GM23248 (cell line): ENCODE measurements around the gene GNG2. TPM values are rescaled to one million over a fixed set of nuclear protein-coding genes. Genes with fewer than 3 reads are reported as not detected.

Source experiments
- DNase-seq: peaks from one replicate; pipeline ENCODE4 v3.0.0-alpha.2; 2015
- H2AFZ ChIP-seq: fragments of 200-600 bp; sonication (generic); 2 replicates; pipeline ENCODE4 v1.6.1; 2016; ENCODE audit warnings: antibody characterized with exemption
- H3F3A ChIP-seq: fragments of 200-600 bp; sonication (generic); 2 replicates; pipeline ENCODE4 v1.6.1; 2016; ENCODE audit warnings: mild to moderate bottlenecking, antibody characterized with exemption, mixed run types; ENCODE audit not compliant: insufficient read depth
- H3K27ac ChIP-seq: fragments of 200-600 bp; sonication (generic); 2 replicates; pipeline ENCODE4 v1.5.1; 2016; ENCODE audit warnings: mild to moderate bottlenecking
- H3K27me3 ChIP-seq: fragments of 200-600 bp; sonication (generic); replicated peaks from 2 replicates; pipeline ENCODE4 v1.6.1; 2016; ENCODE audit warnings: mild to moderate bottlenecking; ENCODE audit not compliant: insufficient read depth
- H3K36me3 ChIP-seq: fragments of 200-600 bp; sonication (generic); 2 replicates; pipeline ENCODE4 v1.6.1; 2016; ENCODE audit warnings: low read depth, mild to moderate bottlenecking
- H3K4me1 ChIP-seq: fragments of 200-600 bp; sonication (generic); 2 replicates; pipeline ENCODE4 v1.6.1; 2016; ENCODE audit warnings: mild to moderate bottlenecking; ENCODE audit not compliant: insufficient read depth
- H3K4me2 ChIP-seq: fragments of 200-600 bp; sonication (generic); one replicate; pipeline ENCODE4 v1.6.1; 2016; ENCODE audit warnings: mild to moderate bottlenecking; ENCODE audit not compliant: unreplicated experiment
- H3K4me3 ChIP-seq: fragments of 200-600 bp; sonication (generic); 2 replicates; pipeline ENCODE4 v1.5.1; 2016; ENCODE audit warnings: mild to moderate bottlenecking
- H3K79me2 ChIP-seq: fragments of 200-600 bp; sonication (generic); 2 replicates; pipeline ENCODE4 v1.6.1; 2016; ENCODE audit warnings: mild to moderate bottlenecking; ENCODE audit not compliant: insufficient read depth
- H3K9ac ChIP-seq: fragments of 200-600 bp; sonication (generic); 2 replicates; pipeline ENCODE4 v1.6.1; 2016; ENCODE audit warnings: mild to moderate bottlenecking
- H3K9me2 ChIP-seq: fragments of 200-600 bp; sonication (generic); 2 replicates; pipeline ENCODE4 v1.6.1; 2016; ENCODE audit warnings: mixed run types, mild to moderate bottlenecking, moderate library complexity; ENCODE audit not compliant: insufficient read depth
- H3K9me3 ChIP-seq: fragments of 200-600 bp; sonication (generic); one replicate; pipeline ENCODE4 v1.6.1; 2017; ENCODE audit warnings: low read depth
- H4K20me1 ChIP-seq: fragments of 200-600 bp; sonication (generic); 2 replicates; pipeline ENCODE4 v1.6.0; 2016; ENCODE audit not compliant: insufficient read depth
- EZH2 ChIP-seq: fragments of 200-600 bp; sonication (generic); IDR thresholded peaks from 2 replicates; pipeline ENCODE4 v1.6.1; 2018; ENCODE audit warnings: antibody characterized with exemption, mild to moderate bottlenecking; ENCODE audit not compliant: insufficient read depth, poor library complexity, severe bottlenecking
- EZH2phosphoT487 ChIP-seq: fragments of 200-600 bp; sonication (generic); IDR thresholded peaks from 2 replicates; pipeline ENCODE4 v1.6.1; 2018; ENCODE audit warnings: antibody characterized with exemption, moderate library complexity, mild to moderate bottlenecking, low read depth; ENCODE audit not compliant: insufficient read depth
- WGBS, 2 experiments: methylation state at CpG; one replicate each; pipeline ENCODE4 v1.1.6; 2015 to 2017; ENCODE audit warnings: low lambda C conversion rate in 2 of 2, low coverage in 1 of 2; ENCODE audit errors: missing lambda C conversion rate in 2 of 2; 5-methylcytosine and 5-hydroxymethylcytosine counted together
- in situ Hi-C: fragments of 300-500 bp; cut with MboI; formaldehyde crosslinking; loops from 2 replicates; pipeline ENCODE4 v1.15.0; 2020
- polyA plus RNA-seq: library from polyadenylated mRNA; unstranded; fragments of >200 nt; fragmentation: Nextera tagmentation; extraction: Ambion mirVana; gene quantifications from 2 replicates; pipeline ENCODE4 v1.2.1, GENCODE V29; 2016
- total RNA-seq: library from RNA; depleted of rRNA; stranded (reverse); fragments of >200 nt; shearing (Covaris generic); gene quantifications from 2 replicates; pipeline ENCODE4 v1.2.3, GENCODE V29; 2014

Gene GNG2
- total and polyA plus RNA-seq, 2 experiments from 2014 or later, result 13.8 to 16.5 TPM

DNA sequence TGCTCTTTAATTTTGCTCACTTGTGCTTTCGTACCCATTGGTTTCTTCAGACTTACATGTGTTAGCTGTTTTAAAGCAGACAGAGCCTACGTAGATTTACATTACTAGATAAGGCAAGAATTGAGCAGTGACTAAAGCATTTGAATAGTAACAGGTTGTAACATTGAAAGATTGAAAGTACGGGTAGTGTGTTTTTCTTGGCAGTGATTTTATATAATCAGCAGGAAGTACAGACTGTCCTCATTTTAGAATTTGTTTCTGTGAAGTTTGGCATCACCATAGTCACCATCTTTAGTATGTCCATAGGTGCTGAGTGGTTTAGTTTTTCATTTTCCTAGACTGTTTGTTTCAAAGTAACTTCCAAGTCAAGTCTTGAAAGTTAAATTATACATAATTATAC, 142.9 kb downstream of the GNG2 start:
- Histone ChIP-seq H3K4me3 (no peak overlapping the region), H3K36me3 (peaks cover 77% of the 10 kb centered on the region), H3F3A (peaks cover 44% of the 10 kb centered on the region), H3K9me3 (no peaks in the 10 kb centered on the region), H3K27ac (no peak overlapping the region), H2AFZ (no peak overlapping the region), H3K4me1 (peaks cover 24% of the 10 kb centered on the region), H3K9ac (no peak overlapping the region), H3K4me2 (no peak overlapping the region), H4K20me1 (no peaks in the 10 kb centered on the region), H3K27me3 (no peaks in the 10 kb centered on the region), H3K9me2 (no peaks in the 10 kb centered on the region), H3K79me2 (peaks cover 6% of the 10 kb centered on the region)
- in situ Hi-C loops, result loop anchor here (10.0 kb wide), 1 partner anchor 271 kb away; no protein-coding TSS in a partner anchor
- TF ChIP-seq EZH2phosphoT487 (no peak), EZH2 (no peak)
- 72 to 86% methylated on average over 3 of the region's 3 CpGs for WGBS, 2 experiments
- no peak for DNase-seq

DNA sequence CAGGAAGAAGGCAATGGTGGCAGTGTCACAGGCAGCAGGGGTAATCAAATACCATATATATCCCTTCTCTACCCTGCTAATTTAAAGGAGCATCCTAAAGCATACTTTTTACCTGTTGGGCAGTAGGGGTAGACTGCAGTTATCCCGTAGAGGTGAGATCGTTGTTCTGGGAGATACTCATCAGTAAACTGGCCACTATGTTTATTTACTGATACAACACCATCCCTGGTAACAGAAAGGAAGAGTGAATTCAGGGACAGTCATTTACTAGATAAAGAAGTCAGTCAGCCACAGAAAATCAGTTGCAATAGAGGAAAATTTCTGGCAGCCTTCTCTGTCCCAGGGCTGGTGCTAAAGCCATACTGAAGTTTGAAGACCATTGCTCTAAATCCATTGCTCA, 145.2 kb downstream of the GNG2 start:
- no peaks in the 10 kb centered on the region for H3K27me3 ChIP-seq
- no peak overlapping the region for H3K4me2 ChIP-seq
- H3K4me3 ChIP-seq, result no peak overlapping the region
- WGBS, 2 experiments, result 77 to 79% methylated on average over 2 of the region's 2 CpGs
- in situ Hi-C loops, result loop anchor here (10.0 kb wide), 1 partner anchor 269 kb away; no protein-coding TSS in a partner anchor
- DNase-seq, result no peak
- H3K27ac ChIP-seq, result no peak overlapping the region
- TF ChIP-seq EZH2 (no peak), EZH2phosphoT487 (no peak)
- H3F3A ChIP-seq, result peaks cover 21% of the 10 kb centered on the region
- no peaks in the 10 kb centered on the region for H3K9me3 ChIP-seq
- peaks cover 95% of the 10 kb centered on the region for H3K36me3 ChIP-seq
- H3K79me2 ChIP-seq, result peaks cover 4% of the 10 kb centered on the region; the same call in 1 of the 2 replicates
- peaks cover under 1% of the 10 kb centered on the region; the same call in 1 of the 2 replicates for H3K4me1 ChIP-seq
- H3K9me2 ChIP-seq, result no peaks in the 10 kb centered on the region
- no peak overlapping the region for H2AFZ ChIP-seq
- no peaks in the 10 kb centered on the region for H4K20me1 ChIP-seq
- H3K9ac ChIP-seq, result no peak overlapping the region

DNA sequence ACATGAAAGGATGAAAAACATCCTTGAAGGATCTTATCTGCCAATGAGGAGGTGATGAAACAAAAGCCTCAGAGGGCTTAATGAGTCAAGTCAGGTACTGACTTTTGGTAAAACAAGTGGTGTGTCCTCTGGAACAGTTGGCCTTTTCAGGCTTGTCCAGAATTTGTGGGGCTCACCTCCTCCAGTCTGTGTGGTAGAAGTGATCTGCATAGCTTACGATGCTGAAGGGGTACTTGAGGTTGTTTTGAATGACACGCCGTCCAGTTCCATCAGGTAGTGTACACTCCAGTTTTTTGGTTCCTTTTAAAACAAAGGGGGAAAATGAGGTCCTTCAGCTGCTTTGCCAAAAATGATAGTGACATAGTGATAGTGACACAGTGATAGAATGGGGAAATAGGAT, 145.9 kb downstream of the GNG2 start:
- no peak for DNase-seq
- WGBS, 2 experiments, result 95 to 100% methylated on average over 3 of the region's 3 CpGs
- in situ Hi-C loops, result loop anchor here (10.0 kb wide), 1 partner anchor 268 kb away; no protein-coding TSS in a partner anchor
- Histone ChIP-seq H3K9ac (no peak overlapping the region), H3K36me3 (peaks cover 95% of the 10 kb centered on the region), H3K9me3 (no peaks in the 10 kb centered on the region), H3K4me1 (no peaks in the 10 kb centered on the region), H3K79me2 (peaks cover under 1% of the 10 kb centered on the region; the same call in 1 of the 2 replicates), H3K4me2 (no peak overlapping the region), H3F3A (peaks cover 15% of the 10 kb centered on the region), H3K27ac (no peak overlapping the region), H3K9me2 (no peaks in the 10 kb centered on the region), H4K20me1 (no peaks in the 10 kb centered on the region), H3K4me3 (no peak overlapping the region), H3K27me3 (no peaks in the 10 kb centered on the region), H2AFZ (no peak overlapping the region)
- TF ChIP-seq EZH2 (no peak), EZH2phosphoT487 (no peak)

DNA sequence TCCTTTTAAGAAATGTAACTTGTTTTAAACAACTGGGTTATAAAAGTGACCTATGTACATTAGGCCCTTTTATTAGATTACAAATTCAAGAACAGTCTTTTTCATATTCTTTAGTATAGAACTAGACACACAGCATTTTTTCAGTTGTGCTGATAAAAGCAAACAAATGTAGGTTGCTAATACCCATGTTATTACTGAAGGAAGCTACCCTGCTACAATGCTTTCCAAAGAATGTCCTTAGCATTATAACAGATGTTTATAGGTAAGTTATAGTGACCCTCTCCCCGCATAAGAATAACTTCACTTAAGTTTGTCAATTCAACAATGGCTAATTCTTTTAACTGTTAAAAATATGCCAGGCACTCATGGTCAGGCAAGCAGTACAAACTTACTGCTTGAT, 146.8 kb downstream of the GNG2 start:
- Histone ChIP-seq H3K9ac (no peak overlapping the region), H3K4me2 (no peak overlapping the region), H3K9me3 (no peaks in the 10 kb centered on the region), H3K9me2 (no peaks in the 10 kb centered on the region), H3K27ac (no peak overlapping the region), H2AFZ (no peak overlapping the region), H3K4me3 (no peak overlapping the region), H3K27me3 (no peaks in the 10 kb centered on the region), H3K36me3 (peaks cover 90% of the 10 kb centered on the region), H3K79me2 (no peaks in the 10 kb centered on the region), H4K20me1 (no peaks in the 10 kb centered on the region), H3F3A (peaks cover 15% of the 10 kb centered on the region), H3K4me1 (no peaks in the 10 kb centered on the region)
- DNase-seq, result no peak
- TF ChIP-seq EZH2phosphoT487, result no peak
- TF ChIP-seq EZH2, result no peak
- in situ Hi-C loops, result loop anchor here (10.0 kb wide), 1 partner anchor 268 kb away; no protein-coding TSS in a partner anchor
- 96 to 100% methylated on average over 1 of the region's 1 CpG for WGBS, 2 experiments

DNA sequence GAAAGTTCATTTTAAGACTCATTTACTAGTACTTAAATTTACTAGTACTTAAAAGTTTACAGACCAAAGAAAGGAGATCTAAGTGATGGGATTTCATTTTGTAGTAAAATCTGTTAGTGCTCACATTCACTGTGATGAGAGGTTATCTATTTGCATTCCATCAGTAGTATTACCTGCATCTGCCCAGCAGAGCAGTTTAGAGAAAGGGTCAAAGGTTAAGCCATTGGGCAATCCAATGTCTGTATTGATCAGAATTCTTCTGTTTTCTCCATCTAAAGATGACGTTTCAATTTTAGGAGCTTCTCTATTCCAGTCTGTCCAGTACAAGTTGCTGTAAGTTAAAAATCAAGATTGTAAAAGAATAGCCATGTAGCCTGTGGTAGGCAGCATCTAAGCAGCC, 147.2 kb downstream of the GNG2 start:
- Histone ChIP-seq H3K4me3 (no peak overlapping the region), H3K27ac (no peak overlapping the region), H4K20me1 (no peaks in the 10 kb centered on the region), H2AFZ (no peak overlapping the region), H3K4me2 (no peak overlapping the region), H3F3A (peaks cover 17% of the 10 kb centered on the region), H3K9ac (no peak overlapping the region), H3K79me2 (no peaks in the 10 kb centered on the region), H3K9me2 (no peaks in the 10 kb centered on the region), H3K9me3 (no peaks in the 10 kb centered on the region), H3K27me3 (no peaks in the 10 kb centered on the region), H3K36me3 (peaks cover 89% of the 10 kb centered on the region), H3K4me1 (no peaks in the 10 kb centered on the region)
- 100% methylated on average over 1 of the region's 1 CpG for WGBS, 2 experiments
- TF ChIP-seq EZH2 (no peak), EZH2phosphoT487 (no peak)
- no peak for DNase-seq
- in situ Hi-C loops, result loop anchor here (10.0 kb wide), 1 partner anchor 267 kb away; no protein-coding TSS in a partner anchor
